NCI-H748 treated with DMSO at 0.1 percent for 48 hours (cell line): ENCODE results near the gene CLCN1.
A peak's percentile ranks its signal among the peaks of the same experiment; 100 is the strongest.

ENCODE experiments used
- DNase-seq: peaks from one replicate; lab custom pipeline; 2025; lab: John Stamatoyannopoulos, UW

The CLCN1 gene

DNA sequence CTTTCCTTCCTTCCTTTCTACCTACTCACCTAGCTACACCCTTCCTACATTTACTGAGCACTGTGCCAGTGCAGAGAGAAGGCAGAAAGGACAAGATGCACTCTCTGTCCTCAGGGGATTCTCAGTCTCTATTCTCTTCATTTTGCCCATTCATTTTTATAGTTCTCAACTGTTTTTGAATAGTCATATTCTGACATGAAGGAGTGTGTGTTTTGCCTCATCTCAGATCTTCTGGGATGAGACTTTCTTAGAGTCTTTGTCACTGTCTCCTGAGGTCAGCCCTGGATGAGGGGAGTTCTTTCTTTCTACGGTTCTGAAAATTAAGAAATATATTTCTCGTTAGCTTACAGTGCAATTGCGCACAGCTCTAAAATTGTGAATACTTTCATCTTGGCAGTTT lies 21.3 kb downstream of the CLCN1 start:
- no peak for DNase-seq

- DNase-seq = no peak
These were observed 25.9 kb downstream of the CLCN1 start for GRCh38 chr7:143341842-143342241.

DNA sequence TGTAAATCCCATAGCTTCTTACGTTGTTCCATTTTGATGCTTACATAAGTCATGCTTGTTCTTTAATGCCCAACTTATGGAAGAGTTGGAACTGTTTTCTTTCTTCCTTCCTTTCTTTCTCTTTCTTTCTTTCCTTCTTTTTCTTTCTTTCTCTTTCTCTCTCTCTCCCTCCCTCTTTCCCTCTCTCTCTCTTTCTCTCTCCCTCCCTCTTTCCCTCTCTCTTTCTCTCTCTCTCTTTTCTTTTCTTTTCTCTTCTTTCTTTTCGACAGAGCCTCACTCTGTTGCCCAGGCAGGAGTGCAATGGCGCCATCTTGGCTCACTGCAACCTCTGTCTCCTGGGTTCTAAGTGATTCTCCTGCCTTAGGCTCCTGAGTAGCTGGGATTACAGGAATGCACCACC lies 27.7 kb downstream of the CLCN1 start:
- no peak for DNase-seq

- peak; percentile 35 for DNase-seq
These were observed 29.6 kb downstream of the CLCN1 start for GRCh38 chr7:143345428-143345900.

DNA sequence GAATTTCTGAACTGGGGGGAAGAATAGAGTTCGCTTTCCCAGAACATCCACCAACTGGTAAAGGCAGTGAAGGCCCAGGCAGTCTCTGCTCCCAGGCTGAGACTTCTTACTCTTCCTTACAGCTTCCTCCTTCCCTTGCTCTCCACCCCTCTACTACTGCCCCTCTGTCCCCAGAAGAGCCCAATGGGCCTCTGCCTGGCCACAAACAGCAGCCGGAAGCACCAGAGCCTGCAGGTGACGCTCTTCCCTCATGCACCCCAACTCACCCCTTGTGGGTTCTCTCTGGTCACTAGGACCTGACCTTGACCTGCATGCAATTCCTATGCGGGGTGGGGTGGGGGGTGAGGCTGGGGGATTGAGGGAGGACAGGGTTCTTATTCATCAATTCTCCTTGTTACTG lies 30.1 kb downstream of the CLCN1 start:
- DNase-seq = no peak

GRCh38 chr7:143347950-143348349 lies 32.0 kb downstream of the CLCN1 start:
- DNase-seq = no peak

GRCh38 chr7:143351060-143351459 lies 35.1 kb downstream of the CLCN1 start:
- no peak for DNase-seq

DNA sequence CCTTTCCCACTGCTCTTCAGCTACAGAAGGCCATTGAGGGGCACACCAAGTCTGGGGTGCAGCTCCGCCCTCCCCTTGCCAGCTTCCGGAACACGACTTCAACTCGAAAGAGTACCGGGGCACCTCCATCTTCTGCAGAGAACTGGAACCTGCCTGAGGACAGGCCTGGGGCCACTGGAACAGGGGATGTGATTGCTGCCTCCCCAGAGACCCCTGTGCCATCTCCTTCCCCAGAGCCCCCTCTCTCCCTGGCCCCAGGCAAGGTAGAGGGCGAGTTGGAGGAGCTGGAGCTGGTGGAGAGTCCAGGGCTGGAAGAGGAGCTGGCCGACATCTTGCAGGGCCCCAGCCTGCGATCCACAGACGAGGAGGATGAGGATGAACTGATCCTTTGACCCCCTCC lies 35.7 kb downstream of the CLCN1 start:
- no peak for DNase-seq

DNA sequence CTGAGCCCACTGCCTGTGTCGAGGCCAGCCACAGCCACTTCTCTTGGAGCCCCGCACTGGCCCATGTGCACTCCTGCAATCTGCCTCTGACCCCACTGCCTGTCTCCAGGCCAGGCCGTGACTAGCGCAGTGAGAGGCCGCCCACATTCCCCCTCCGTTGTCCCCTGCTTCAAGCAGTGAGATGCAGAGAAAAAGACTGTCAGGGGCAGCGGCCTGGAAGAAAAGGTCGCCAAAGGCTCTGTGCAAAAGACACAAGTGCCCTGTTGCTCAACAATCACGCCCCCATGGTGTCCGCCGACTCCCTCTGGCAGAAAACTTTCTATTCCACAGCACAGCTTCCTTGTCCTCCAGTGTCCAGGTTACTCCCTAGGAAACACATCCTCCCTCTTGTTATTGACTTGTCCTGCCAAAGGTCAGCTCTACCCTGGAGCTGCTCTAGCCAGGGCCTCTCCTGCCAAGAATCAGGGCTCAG lies 36.7 kb downstream of the CLCN1 start:
- DNase-seq = no peak

DNA sequence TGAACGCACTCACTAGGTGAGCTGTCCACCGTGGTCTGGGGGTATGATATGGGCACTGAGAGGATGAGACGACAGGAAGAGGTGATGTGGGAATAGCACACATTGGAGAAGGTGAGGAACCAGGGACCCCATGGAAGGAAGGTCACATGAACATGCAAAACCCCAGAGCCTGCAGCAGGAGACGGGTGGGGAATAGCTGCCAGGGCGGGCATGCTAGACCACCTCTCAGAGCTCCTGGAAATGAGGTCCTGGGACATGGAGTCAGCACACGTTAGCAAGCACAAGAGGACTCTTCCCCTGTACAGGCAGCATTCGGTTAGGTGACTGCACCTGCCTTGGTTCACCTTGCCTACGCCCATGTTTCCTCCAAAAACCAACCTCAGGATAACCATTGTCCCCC lies 38.5 kb downstream of the CLCN1 start:
- no peak for DNase-seq

DNA sequence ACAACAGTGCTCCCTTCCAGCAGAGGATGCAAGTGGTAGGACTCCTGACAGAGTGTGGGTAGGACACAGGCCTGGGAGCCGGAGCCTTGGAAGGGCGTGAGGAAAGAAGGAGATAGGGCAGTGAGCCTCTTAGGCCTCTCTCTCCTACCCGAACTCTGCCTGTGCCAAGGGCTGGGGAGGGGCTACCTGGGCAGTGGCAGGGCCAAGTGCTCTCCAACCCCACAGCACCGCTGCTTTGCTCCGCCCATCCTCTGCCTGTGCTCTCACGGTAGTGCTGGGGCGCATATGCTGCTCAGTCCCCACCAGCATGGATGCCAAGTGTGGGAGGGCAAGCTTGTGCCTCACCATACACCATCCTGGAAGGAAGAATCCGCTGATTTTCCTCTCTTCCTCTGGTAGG lies 39.1 kb downstream of the CLCN1 start:
- no peak for DNase-seq

- no peak for DNase-seq
These were observed 39.8 kb downstream of the CLCN1 start for GRCh38 chr7:143355450-143356385.

- no peak for DNase-seq
These were observed 40.6 kb downstream of the CLCN1 start for GRCh38 chr7:143356414-143357050.

GRCh38 chr7:143358626-143359025 lies 42.7 kb downstream of the CLCN1 start:
- DNase-seq = no peak

DNA sequence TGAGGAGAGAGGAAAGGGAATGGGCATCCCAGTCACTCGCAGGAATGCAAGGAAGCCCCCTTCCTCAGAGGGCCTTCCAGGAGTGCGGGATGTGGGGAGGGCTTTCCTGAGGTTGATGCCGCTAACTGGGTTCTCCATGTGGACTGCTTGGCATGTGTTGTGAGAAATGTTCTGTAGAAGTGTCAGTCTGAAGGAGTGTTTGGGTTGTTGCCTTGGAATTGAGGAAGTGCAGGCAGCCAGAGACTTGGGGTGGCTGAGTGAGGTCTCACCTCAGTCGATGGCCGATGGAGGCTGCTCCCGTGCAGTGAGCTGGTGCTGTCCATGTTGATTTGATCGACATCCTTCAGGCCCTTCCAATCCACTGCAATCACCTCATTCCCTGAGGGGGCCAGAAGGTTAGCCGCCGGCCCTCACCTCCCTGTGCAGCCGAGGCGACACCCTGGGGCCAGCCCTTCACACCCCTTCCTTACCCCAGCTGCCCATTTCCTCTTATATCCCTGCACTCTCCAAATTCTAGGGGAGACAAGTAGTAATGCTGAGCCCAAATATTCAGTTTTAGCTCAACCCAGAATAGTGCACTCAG lies 44.0 kb downstream of the CLCN1 start:
- no peak for DNase-seq

DNA sequence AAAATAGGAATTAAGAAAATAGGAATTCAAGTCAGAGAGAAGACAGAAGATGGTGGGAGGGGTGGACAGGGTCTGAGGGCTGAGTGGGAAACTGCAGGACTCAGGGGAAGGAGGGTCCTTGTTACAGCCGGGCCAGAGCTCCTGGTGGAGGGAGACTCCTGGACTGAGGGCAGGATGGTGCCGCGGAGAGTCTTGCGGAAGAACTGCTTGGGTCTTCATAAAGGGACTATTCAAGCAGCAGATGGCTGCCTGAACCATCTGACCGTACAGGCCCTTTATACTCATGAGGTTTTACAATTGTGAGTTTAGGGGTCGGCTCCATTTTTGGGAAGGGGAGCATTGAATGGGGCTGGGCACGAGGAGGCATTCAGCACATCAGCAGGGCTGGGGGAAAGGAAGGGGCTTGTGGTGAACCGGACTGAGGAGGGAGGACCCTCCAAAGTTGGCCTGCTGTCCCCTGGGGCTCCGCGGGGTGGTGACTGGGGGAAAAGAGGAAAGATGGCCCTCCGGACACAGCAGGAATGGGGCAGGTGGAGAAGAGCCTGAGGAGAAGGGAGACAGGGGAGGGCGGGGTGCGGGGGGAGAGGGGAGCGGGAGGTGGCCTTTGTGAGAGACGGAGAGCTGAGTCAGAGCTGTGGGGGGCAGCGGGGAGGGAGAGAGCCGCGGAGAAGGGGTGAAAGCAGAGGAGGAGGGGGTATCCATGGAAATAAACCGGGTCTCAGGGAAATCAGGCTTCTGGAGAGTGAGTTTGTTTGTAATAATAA lies 45.1 kb downstream of the CLCN1 start:
- peak; percentile 69 for DNase-seq

DNA sequence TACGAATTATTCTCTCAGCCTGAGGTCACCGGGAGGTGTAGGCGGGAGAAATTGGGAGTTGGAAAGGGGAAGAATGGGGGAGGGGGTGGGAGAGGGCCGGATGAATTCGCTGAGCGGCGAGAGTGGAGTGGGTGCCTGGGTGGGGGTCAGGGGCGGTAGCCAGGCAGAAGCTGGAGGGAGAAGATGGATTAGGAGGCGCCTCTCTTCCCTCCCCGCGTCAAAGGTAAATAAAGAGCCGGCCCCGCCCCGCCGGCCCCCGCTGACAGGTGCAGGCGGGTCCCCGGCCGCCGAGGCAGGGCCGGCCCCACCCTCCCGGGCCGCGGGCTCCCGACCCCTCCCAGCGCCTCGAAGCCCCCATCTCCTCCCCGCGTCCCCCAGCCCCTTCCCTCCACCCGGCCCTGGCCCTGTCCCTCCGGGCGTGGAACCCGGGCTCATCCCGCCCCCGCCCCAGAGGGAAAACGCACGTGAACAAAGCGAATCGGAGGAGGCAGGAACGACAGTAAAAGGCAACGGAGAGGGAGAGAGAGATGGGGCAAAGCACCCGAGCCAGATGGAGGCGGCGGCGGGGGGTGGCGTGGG lies 45.7 kb downstream of the CLCN1 start:
- peak; percentile 69 for DNase-seq

DNA sequence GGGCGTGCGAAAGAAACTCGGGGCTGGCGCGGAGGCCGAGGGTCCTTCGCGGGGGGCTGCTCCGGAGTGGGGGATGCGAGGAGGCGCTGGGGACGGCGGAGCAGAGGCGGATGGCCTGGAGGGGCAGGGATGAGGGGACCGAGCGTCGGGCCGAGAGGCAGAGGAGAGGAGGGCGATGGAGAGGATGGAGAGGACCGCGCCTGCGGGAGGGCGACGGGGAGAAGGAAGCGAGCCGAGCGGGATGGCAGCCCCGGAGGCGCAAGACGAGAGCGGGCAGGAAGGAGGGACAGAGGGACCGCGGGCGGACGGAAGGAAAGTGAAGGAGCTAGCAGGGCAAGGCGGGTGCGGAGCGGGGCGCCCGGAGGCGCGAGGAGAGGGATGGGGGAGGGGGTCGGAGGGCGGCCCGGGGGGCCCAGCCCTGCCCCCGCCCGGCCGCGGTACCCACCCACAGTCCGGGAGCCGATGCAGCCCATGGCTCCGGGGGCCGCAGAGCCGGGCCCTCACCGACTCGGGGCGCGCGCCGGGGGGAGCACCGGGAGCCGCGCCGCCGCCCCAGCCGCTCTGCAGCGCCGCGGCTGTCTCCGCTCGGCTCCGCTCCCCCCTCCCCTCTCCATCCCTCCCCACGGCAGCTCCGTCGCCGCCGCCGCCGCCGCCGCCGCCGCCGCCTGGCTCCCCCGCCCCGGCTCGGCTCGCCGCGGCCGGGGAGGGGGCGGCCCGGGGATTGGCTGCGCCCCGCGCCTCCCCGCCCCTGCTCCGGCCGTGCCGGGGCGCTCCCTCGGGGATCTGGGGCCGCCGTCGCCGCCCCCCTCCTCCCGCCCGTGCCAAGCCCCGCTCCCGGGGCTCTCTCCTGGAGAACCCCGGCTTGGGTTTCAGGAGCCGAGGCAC lies 46.5 kb downstream of the CLCN1 start, which contains the start of gene FAM131B:
TSS of gene FAM131B (minus strand) at position 583 of the 885 bp plus-strand sequence. CDS start at position 473, 110 bp downstream.
- no peak for DNase-seq

DNA sequence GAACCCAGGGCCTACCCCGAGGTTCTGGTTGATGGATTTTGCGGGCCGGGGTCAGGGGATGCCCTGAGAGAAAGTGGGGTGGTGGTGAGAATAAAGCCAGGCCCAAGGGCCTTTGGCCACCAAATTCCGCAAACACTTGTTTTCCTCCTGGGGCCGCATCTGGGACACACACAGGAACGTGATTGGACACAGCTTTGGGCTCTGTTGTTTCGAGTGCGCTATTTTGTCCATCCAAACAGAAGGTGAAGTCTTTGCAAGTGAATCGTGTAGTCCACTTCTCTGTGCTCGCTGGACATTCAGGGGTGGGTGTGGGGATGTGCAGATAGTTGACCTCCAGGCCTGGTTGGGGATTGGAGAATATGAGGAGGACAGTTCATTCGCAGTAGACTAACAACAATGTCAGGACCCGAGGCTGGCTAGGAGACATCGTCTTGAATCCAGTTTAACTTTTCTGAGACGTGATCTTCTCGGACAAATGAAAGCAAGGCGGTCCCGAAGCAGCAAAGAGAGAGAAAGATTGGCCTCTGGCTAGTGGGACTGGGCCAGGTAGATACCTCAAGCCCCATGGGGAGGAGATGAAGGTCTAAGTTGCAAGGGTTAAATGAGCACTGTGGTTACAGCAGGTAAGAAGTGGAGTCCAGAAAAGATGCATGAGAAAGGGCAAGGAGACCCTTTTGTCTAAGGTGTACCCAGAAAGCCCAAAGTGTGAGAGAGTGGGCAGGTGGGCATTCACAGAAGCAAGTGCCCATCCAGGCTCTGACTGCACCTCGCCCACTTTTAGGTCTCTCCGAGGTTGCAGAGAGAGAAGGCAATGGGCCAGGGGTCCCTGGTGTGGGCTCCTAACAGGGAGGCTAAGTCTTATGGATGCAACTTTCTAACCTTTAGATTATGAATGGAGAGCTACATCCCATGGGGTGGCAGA lies 47.4 kb downstream of the CLCN1 start:
- DNase-seq = no peak
